GM12801 (cell line): ENCODE measurements around the gene FAM78B.

ENCODE experiments used
- TF ChIP-seq, protein P1 (sequence below): IDR thresholded peaks from one replicate; pipeline ENCODE4 v1.5.1; 2011; ENCODE audit warnings: control low read depth; ENCODE audit not compliant: insufficient read length; ENCODE audit errors: extremely low read depth

The FAM78B gene

DNA sequence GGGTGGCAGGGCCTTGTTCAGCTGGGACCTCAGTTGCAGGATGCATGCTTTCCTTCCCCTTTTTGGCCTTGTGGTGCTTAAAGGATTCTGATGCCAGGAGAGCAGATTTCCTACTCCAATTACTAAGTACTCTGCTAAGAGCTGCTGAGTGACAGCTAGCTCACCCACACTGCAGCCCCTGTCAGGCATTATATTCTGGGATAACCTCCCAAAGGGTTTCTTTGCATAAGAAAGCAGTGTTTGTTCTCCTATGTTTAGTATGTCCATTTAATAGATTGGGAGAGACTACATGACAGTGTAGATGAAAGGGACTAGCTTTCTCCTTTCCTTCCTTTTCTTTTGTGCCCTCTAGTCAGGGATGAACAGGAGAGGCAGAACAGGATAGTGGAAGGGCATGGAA, 100.7 kb downstream of the FAM78B start:
- TF ChIP-seq, protein P1, sequence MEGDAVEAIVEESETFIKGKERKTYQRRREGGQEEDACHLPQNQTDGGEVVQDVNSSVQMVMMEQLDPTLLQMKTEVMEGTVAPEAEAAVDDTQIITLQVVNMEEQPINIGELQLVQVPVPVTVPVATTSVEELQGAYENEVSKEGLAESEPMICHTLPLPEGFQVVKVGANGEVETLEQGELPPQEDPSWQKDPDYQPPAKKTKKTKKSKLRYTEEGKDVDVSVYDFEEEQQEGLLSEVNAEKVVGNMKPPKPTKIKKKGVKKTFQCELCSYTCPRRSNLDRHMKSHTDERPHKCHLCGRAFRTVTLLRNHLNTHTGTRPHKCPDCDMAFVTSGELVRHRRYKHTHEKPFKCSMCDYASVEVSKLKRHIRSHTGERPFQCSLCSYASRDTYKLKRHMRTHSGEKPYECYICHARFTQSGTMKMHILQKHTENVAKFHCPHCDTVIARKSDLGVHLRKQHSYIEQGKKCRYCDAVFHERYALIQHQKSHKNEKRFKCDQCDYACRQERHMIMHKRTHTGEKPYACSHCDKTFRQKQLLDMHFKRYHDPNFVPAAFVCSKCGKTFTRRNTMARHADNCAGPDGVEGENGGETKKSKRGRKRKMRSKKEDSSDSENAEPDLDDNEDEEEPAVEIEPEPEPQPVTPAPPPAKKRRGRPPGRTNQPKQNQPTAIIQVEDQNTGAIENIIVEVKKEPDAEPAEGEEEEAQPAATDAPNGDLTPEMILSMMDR: no peak

DNA sequence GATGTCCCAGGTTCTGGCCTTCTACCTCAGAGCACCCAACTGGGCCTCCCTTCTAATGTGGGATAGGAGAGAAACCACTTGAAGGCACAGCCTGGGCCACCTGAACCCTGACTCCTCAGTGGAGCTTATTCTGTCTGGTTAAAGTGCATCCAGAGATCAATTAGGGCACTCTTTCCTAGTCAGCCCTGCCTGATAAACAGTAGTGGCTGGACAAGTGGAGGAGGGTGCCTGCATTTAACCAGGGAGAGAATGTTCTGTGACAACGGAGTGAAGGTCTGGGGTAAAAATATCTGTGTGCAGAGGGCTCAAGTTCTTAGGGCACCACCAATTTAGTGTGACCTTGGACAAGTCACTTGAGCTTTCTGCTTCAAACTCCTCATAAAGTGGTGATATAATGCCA, 101.8 kb downstream of the FAM78B start:
- TF ChIP-seq, protein P1: no peak

DNA sequence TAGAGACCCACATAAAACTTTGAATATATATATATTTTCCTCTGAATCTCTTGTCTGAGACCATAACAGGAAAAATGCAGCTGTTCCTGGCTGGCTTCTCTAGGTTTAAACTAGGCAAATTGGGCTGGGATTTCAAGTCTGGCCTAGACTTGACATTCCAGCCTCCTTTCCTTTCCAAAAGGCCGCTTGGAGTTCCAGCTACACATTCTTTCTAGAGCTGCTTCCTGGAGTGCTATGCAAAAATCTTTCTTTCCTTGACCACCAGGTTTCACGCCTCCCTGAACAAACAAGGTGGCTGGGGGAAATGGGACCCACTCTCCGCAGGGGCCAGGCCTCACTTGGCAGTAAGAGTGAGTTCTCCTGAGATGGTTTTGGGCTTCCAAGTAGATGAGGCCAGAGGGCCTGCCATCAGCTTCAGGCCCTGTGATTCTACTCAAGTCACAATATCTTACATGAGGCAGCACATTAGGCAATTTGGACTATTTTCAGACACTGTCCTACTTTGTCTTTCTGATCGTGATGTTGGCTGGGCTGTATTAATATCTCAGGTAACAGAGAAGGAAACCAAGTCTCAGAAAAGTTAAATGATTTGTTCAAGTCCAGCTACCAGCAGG, 102.4 kb downstream of the FAM78B start:
- TF ChIP-seq, protein P1: no peak

DNA sequence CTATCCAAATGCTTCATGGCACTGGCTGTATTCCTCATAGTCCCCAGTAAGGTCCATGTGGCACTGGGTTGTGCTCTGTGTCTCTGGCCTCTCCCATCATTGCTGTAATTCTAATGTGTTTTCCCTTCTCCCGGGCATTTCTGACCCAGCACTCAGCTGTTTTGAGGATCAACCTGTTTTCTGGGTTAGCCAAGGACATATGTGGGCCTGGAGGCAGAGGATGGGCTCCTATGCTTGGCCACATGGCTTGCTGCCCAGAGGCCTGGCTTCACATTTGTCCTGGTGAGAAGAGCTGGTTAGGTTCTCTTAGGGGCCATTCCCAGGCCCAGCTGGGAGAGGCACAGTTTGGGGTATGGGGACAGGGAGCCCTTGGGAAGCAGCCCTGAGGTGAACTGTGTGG, 103.1 kb downstream of the FAM78B start:
- TF ChIP-seq, protein P1: no peak

DNA sequence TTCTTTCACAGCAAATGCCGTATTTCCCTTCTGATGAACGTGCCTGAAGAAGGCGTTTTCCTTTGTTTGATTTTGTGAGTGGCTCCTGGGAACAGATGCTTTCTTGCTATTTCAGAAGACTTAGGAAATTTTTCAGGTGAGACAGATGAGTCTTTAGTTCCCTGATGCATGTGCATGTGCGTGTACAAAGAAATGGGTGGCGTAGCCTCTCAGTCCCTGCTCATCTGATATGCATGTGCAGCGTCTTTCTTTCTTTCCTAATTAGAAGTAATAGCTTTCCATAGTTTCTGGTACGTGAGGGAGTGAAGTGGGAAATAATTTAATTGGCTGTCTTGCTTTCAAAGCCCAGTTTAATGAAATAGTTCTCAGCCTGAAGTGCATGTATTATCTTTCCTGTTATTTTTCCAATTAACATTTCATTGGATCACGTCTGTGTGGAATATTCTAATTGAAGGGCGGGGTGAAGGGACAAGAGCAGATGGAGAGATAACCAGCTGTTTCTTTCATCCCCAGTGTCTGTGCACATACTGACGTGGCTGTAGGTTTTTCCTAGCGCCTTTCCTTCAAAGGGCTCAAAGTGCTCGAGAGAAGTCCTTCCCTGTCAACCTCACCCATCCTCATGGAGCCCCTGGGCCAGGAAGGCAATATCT, 104.3 kb downstream of the FAM78B start:
- TF ChIP-seq, protein P1: no peak

DNA sequence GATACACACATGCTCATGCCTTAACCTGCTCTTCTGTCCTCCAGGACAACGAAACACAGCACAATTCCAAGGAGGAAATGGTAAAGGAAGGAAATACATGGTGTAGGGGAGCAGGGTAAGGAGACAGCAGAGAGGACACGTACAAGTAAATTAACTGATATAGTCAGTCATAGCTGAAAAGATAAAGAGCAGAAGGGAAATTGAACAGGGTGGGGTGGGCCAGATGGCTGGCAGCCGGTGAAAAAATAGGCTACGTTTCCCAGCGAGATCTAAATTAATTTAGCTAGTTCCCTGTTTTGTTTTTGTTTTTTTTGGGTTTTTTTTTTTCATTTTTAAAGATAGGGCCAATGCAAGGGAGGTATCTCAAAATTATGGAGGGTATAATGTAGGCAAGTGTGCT, 109.2 kb downstream of the FAM78B start:
- TF ChIP-seq, protein P1: no peak

DNA sequence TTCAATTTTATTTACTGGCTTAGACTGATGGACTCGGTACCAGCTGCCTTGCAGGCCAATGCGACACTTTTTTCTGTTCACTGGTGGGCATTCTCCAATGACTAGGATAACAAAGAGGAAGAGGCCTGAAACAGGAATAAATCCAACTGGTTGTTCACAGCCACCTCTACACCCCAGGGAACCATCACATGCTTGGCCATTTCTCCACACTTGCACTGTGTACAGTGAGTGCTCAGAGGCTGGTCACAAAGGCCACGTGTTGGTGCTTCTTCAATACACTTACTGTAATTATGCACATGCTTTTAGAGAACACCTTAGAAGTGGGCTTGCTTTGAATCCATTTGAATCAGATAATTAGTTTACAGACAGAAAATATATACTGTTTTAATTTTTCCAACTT, 113.4 kb downstream of the FAM78B start:
- TF ChIP-seq, protein P1: no peak
